Body of pancreas (tissue), 4 donors: Measurements from ENCODE around the gene ZNF302. TPM values are rescaled to one million over a fixed set of nuclear protein-coding genes. Genes with fewer than 3 reads are reported as not detected.
A peak's percentile ranks its signal among the peaks of the same experiment; 100 is the strongest.

Source experiments
- ATAC-seq: fragments of 150-250 bp; one replicate; pipeline ENCODE4 v1.9.1; 2016
- DNase-seq, 4 donors: peaks; one replicate each; pipeline ENCODE4 v3.0.0-alpha.2; 2019
- H3K27ac ChIP-seq, 4 donors: fragments of 200-600 bp; sonication (generic); 1 replicate in 3 of 4; 2 replicates in 1 of 4; pipeline versions ENCODE4 v1.5.1 to v1.6.1; 2016 to 2019; ENCODE audit warnings: mild to moderate bottlenecking in 1 of 4, mixed read lengths in 1 of 4, moderate library complexity in 1 of 4
- H3K27me3 ChIP-seq, 2 donors: fragments of 200-600 bp; sonication (generic); one replicate each; pipeline ENCODE4 v1.6.0; 2016; ENCODE audit warnings: mild to moderate bottlenecking in 1 of 2
- H3K36me3 ChIP-seq, 2 donors: fragments of 200-600 bp; sonication (generic); replicated peaks in 1 of 2; 2 replicates each; pipeline ENCODE4 v1.5.1; 2016; ENCODE audit warnings: low read depth in 2 of 2; ENCODE audit not compliant: insufficient read depth in 1 of 2
- H3K4me1 ChIP-seq: fragments of 200-600 bp; sonication (generic); one replicate; pipeline ENCODE4 v1.6.0; 2016
- H3K4me3 ChIP-seq, 2 donors: fragments of 200-600 bp; sonication (generic); 1 replicate in 1 of 2; 2 replicates in 1 of 2; pipeline ENCODE4 v1.5.1; 2016 to 2019
- H3K9me3 ChIP-seq, 3 donors: fragments of 200-600 bp; sonication (generic); 1 replicate in 2 of 3; 2 replicates in 1 of 3; pipeline ENCODE4 v1.5.1; 2016
- POLR2A ChIP-seq, 3 donors: fragments of 450-650 bp; IDR thresholded peaks; one replicate each; pipeline ENCODE4 v1.6.1; 2016; ENCODE audit warnings: antibody characterized with exemption in 3 of 3, mild to moderate bottlenecking in 2 of 3
- WGBS, 2 donors: methylation state at CpG; one replicate each; pipeline ENCODE4 v1.1.5; 2017; 5-methylcytosine and 5-hydroxymethylcytosine counted together
- intact Hi-C: fragments of 100-400 bp; cut with DNase I; formaldehyde crosslinking; loops from one replicate; pipeline ENCODE4 v1.15.1; 2023
- total RNA-seq, 2 donors: library from RNA; depleted of rRNA; stranded (reverse); fragments of >200 nt; gene quantifications; one replicate each; pipeline ENCODE4 v1.1.0, GENCODE V29; 2016
- TF ChIP-seq, protein P1 (sequence below), 7 experiments: fragments of 450-650 bp in 4 of 7; fragments of 200-600 bp in 3 of 7; sonication (generic) in 3 of 7; IDR thresholded peaks; one replicate each; pipeline ENCODE4 v1.5.1; 2016 to 2019; ENCODE audit warnings: antibody characterized with exemption in 7 of 7

The ZNF302 gene
- total RNA-seq, 2 donors from 2014 or later, result 16.6 to 49.1 TPM

- H3K9me3 ChIP-seq, result no peaks in the 10 kb centered on the region
- intact Hi-C loops, result no loop called here
- WGBS, 2 donors, result 31 to 55% methylated on average over 3 to 10 of the region's 10 CpGs
- H3K27me3 ChIP-seq, result no peaks in the 10 kb centered on the region
- H3K4me1 ChIP-seq, result peaks cover 12% of the 10 kb centered on the region
- H3K27ac ChIP-seq, result no peak overlapping the region
- DNase-seq, result peak in 1 of 4 donors; percentile 48
- no peak overlapping the region for H3K4me3 ChIP-seq
- no peak for ATAC-seq
- H3K36me3 ChIP-seq, result no peaks in the 10 kb centered on the region
- no peak for TF ChIP-seq POLR2A (IDR thresholded peaks at IDR 0.05)
- TF ChIP-seq, protein P1, sequence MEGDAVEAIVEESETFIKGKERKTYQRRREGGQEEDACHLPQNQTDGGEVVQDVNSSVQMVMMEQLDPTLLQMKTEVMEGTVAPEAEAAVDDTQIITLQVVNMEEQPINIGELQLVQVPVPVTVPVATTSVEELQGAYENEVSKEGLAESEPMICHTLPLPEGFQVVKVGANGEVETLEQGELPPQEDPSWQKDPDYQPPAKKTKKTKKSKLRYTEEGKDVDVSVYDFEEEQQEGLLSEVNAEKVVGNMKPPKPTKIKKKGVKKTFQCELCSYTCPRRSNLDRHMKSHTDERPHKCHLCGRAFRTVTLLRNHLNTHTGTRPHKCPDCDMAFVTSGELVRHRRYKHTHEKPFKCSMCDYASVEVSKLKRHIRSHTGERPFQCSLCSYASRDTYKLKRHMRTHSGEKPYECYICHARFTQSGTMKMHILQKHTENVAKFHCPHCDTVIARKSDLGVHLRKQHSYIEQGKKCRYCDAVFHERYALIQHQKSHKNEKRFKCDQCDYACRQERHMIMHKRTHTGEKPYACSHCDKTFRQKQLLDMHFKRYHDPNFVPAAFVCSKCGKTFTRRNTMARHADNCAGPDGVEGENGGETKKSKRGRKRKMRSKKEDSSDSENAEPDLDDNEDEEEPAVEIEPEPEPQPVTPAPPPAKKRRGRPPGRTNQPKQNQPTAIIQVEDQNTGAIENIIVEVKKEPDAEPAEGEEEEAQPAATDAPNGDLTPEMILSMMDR (IDR thresholded peaks at IDR 0.05), result peak in 1 of 7 experiments; percentile 35
These were observed 32.5 kb upstream of the ZNF302 start for GRCh38 chr19:34644991-34645461.

DNA sequence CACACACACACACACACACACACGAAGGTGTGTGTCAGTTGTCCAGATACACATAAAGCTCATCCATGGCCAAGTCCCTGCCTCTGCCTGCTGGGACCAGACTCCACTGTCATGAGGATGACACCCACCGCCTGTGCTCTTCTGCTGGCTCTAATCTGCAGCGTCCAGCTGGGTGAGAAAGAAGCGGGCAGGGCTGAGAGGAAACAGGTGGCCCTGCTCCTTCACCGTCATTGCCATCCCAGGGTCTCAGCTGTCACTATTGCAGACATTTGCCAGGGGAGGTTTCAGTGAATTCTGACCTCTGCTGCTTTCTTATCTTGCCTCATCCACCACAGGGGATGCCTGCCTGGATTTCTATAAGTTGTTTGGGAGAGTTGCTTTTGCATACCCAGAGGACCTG lies 31.9 kb upstream of the ZNF302 start:
- Histone ChIP-seq H3K27me3 (no peaks in the 10 kb centered on the region), H3K4me3 (no peak overlapping the region), H3K9me3 (no peaks in the 10 kb centered on the region), H3K27ac (no peak overlapping the region), H3K36me3 (no peaks in the 10 kb centered on the region), H3K4me1 (peaks cover 12% of the 10 kb centered on the region)
- DNase-seq (no peak), ATAC-seq (no peak)
- WGBS, 2 donors, result 43 to 59% methylated on average over 4 of the region's 5 CpGs
- intact Hi-C loops, result no loop called here
- TF ChIP-seq, protein P1 (IDR thresholded peaks at IDR 0.05), result no peak
- TF ChIP-seq POLR2A (IDR thresholded peaks at IDR 0.05), result no peak

- Histone ChIP-seq H3K36me3 (no peaks in the 10 kb centered on the region), H3K4me1 (peaks cover 8% of the 10 kb centered on the region), H3K4me3 (no peak overlapping the region), H3K9me3 (no peaks in the 10 kb centered on the region), H3K27me3 (no peaks in the 10 kb centered on the region), H3K27ac (no peak overlapping the region)
- 88 to 94% methylated on average over 9 of the region's 9 CpGs for WGBS, 2 donors
- intact Hi-C loops, result no loop called here
- DNase-seq, result no peak
- no peak for ATAC-seq
- TF ChIP-seq POLR2A (IDR thresholded peaks at IDR 0.05), result no peak
These were observed 27.5 kb upstream of the ZNF302 start for GRCh38 chr19:34649886-34650543.

DNA sequence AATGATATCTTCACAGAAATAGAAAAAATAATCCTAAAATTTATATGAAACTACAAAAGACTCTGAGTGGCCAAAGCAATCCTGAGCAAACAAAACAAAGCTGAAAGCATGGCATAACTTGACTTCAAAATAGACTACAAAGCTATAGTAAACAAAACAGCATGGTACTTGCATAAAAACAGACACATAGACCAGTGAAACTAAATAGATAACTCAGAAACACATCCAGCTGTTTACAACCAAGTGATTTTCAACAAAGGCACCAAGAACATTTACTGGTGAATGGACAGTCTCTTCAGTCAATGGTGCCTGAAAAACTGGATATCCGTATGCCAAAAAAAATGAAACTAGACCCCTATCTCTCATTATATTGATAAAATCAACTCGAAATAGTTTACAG lies 25.7 kb upstream of the ZNF302 start:
- Histone ChIP-seq H3K4me3 (no peak overlapping the region), H3K4me1 (peaks cover 10% of the 10 kb centered on the region), H3K9me3 (no peaks in the 10 kb centered on the region), H3K27me3 (no peaks in the 10 kb centered on the region), H3K27ac (no peak overlapping the region), H3K36me3 (no peaks in the 10 kb centered on the region)
- ATAC-seq, result no peak
- TF ChIP-seq, protein P1 (IDR thresholded peaks at IDR 0.05), result no peak
- TF ChIP-seq POLR2A (IDR thresholded peaks at IDR 0.05), result no peak
- no peak for DNase-seq
- intact Hi-C loops, result no loop called here
- WGBS, 2 donors, result 78 to 85% methylated on average over 2 of the region's 2 CpGs

DNA sequence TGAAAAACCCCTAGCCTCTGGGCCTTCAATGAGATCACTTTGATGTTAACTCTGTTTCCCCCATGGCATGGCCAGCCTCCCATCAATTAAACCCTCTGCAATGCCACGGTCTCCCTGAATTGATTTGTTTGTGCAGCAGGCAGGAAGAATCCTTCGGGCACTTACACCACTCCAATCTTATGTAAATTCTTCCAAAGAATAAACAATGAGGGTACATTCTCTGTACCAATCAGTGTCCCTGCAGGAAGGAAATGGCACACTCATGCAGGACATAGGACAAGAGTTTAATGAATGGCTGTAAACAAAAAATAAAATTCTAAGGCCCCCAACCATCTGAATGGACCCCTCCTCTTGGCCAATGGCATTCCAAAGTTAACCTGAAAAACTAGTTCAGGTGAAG lies 22.7 kb upstream of the ZNF302 start:
- Histone ChIP-seq H3K4me1 (peaks cover 10% of the 10 kb centered on the region), H3K9me3 (no peaks in the 10 kb centered on the region), H3K27ac (no peak overlapping the region), H3K4me3 (no peak overlapping the region), H3K27me3 (no peaks in the 10 kb centered on the region), H3K36me3 (no peaks in the 10 kb centered on the region)
- no peak for DNase-seq
- intact Hi-C loops, result no loop called here
- no peak for TF ChIP-seq POLR2A (IDR thresholded peaks at IDR 0.05)
- 20% methylated on average over 2 of the region's 2 CpGs for WGBS, 2 donors
- no peak for ATAC-seq

GRCh38 chr19:34655651-34656050 lies 21.8 kb upstream of the ZNF302 start:
- no peak overlapping the region for H3K27ac ChIP-seq
- no peaks in the 10 kb centered on the region for H3K36me3 ChIP-seq
- H3K4me1 ChIP-seq, result peaks cover 10% of the 10 kb centered on the region
- 24 to 26% methylated on average over 2 of the region's 2 CpGs for WGBS, 2 donors
- H3K27me3 ChIP-seq, result no peaks in the 10 kb centered on the region
- H3K9me3 ChIP-seq, result no peaks in the 10 kb centered on the region
- no peak overlapping the region for H3K4me3 ChIP-seq
- TF ChIP-seq POLR2A (IDR thresholded peaks at IDR 0.05), result no peak
- TF ChIP-seq, protein P1 (IDR thresholded peaks at IDR 0.05), result no peak
- intact Hi-C loops, result no loop called here
- ATAC-seq, result no peak
- DNase-seq, result no peak
